Liver (tissue), 9 donors: ENCODE data around the gene DUSP1. TPM values are rescaled to one million over a fixed set of nuclear protein-coding genes. Genes with fewer than 3 reads are reported as not detected.

Experiments used
- DNase-seq: peaks from one replicate; pipeline ENCODE4 v3.0.0-alpha.2; 2017; ENCODE audit warnings: low spot score
- H3K27ac ChIP-seq, 2 donors: one replicate each; pipeline ENCODE4 v1.7.0; 2013; ENCODE audit warnings: inconsistent platforms in 2 of 2, low read length in 2 of 2, control low read depth in 1 of 2, low read depth in 1 of 2, mild to moderate bottlenecking in 1 of 2
- H3K27me3 ChIP-seq, 4 donors: one replicate each; pipeline versions ENCODE4 v1.6.1 to v1.7.0; 2013; ENCODE audit warnings: low read length in 3 of 4, inconsistent platforms in 1 of 4, mild to moderate bottlenecking in 1 of 4, moderate library complexity in 1 of 4; ENCODE audit not compliant: control insufficient read depth in 4 of 4, insufficient read depth in 4 of 4
- H3K36me3 ChIP-seq, 4 donors: one replicate each; pipeline versions ENCODE4 v1.6.1 to v1.7.0; 2013; ENCODE audit warnings: low read length in 3 of 4, mild to moderate bottlenecking in 3 of 4, low read depth in 1 of 4, moderate library complexity in 1 of 4; ENCODE audit not compliant: control insufficient read depth in 4 of 4, insufficient read depth in 3 of 4
- H3K4me1 ChIP-seq, 4 donors: one replicate each; pipeline versions ENCODE4 v1.6.1 to v1.7.0; 2013; ENCODE audit warnings: low read length in 3 of 4, mild to moderate bottlenecking in 3 of 4, moderate library complexity in 1 of 4; ENCODE audit not compliant: control insufficient read depth in 4 of 4, insufficient read depth in 4 of 4
- H3K4me3 ChIP-seq, 3 donors: one replicate each; pipeline versions ENCODE4 v1.6.1 to v1.7.0; 2013; ENCODE audit warnings: low read length in 3 of 3, control low read depth in 1 of 3, low read depth in 1 of 3, mild to moderate bottlenecking in 1 of 3
- H3K9ac ChIP-seq, 2 donors: one replicate each; pipeline ENCODE4 v1.7.0; 2013; ENCODE audit warnings: low read length in 2 of 2, mild to moderate bottlenecking in 2 of 2, moderate library complexity in 2 of 2, control low read depth in 1 of 2, low read depth in 1 of 2
- H3K9me3 ChIP-seq, 4 donors: one replicate each; pipeline versions ENCODE4 v1.6.1 to v1.7.0; 2013; ENCODE audit warnings: low read length in 3 of 4; ENCODE audit not compliant: control insufficient read depth in 4 of 4
- ATF3 ChIP-seq: IDR thresholded peaks from 2 replicates; pipeline ENCODE4 v1.6.1; 2016; ENCODE audit warnings: antibody characterized with exemption
- CTCF ChIP-seq: fragments of 150-350 bp; IDR thresholded peaks from 2 replicates; pipeline ENCODE4 v1.5.1; 2017; ENCODE audit warnings: improper control_type of control experiment, low read depth, low read length; ENCODE audit not compliant: missing input control
- EGR1 ChIP-seq, 2 donors: IDR thresholded peaks; 2 replicates each; pipeline ENCODE4 v1.6.1; 2016 to 2018; ENCODE audit warnings: antibody characterized with exemption in 2 of 2, low read depth in 2 of 2
- FOXA1 ChIP-seq: IDR thresholded peaks from 2 replicates; pipeline ENCODE4 v1.6.1; 2016; ENCODE audit warnings: antibody characterized with exemption
- FOXA2 ChIP-seq: IDR thresholded peaks from 2 replicates; pipeline ENCODE4 v1.6.1; 2016; ENCODE audit warnings: antibody characterized with exemption
- GABPA ChIP-seq, 2 donors: IDR thresholded peaks in 1 of 2; conservative IDR thresholded peaks in 1 of 2; 2 replicates each; pipeline ENCODE4 v1.6.1; 2016; ENCODE audit warnings: antibody characterized with exemption in 2 of 2, mild to moderate bottlenecking in 1 of 2, moderate library complexity in 1 of 2
- HNF4A ChIP-seq, 2 donors: conservative IDR thresholded peaks; 2 replicates each; pipeline ENCODE4 v1.6.1; 2016; ENCODE audit warnings: antibody characterized with exemption in 2 of 2, mild to moderate bottlenecking in 2 of 2
- HNF4G ChIP-seq: IDR thresholded peaks from 2 replicates; pipeline ENCODE4 v1.6.1; 2016; ENCODE audit warnings: antibody characterized with exemption
- JUND ChIP-seq, 2 donors: IDR thresholded peaks; 2 replicates each; pipeline ENCODE4 v1.6.1; 2016; ENCODE audit warnings: antibody characterized with exemption in 2 of 2
- MAX ChIP-seq: IDR thresholded peaks from 2 replicates; pipeline ENCODE4 v1.6.1; 2016; ENCODE audit warnings: antibody characterized with exemption
- NR2F2 ChIP-seq: IDR thresholded peaks from 2 replicates; pipeline ENCODE4 v1.6.1; 2016; ENCODE audit warnings: antibody characterized with exemption
- RAD21 ChIP-seq, 2 donors: IDR thresholded peaks; 2 replicates each; pipeline ENCODE4 v1.6.1; 2016; ENCODE audit warnings: antibody characterized with exemption in 2 of 2, mild to moderate bottlenecking in 2 of 2
- RXRA ChIP-seq, 2 donors: IDR thresholded peaks; 2 replicates each; pipeline ENCODE4 v1.6.1; 2017 to 2018; ENCODE audit warnings: antibody characterized with exemption in 2 of 2, mild to moderate bottlenecking in 1 of 2
- SP1 ChIP-seq: IDR thresholded peaks from 2 replicates; pipeline ENCODE4 v1.6.1; 2018; ENCODE audit warnings: antibody characterized with exemption, mild to moderate bottlenecking
- TAF1 ChIP-seq: conservative IDR thresholded peaks from 2 replicates; pipeline ENCODE4 v1.6.1; 2016; ENCODE audit warnings: antibody characterized with exemption, mild to moderate bottlenecking
- YY1 ChIP-seq: IDR thresholded peaks from 2 replicates; pipeline ENCODE4 v1.6.1; 2016; ENCODE audit warnings: antibody characterized with exemption, mild to moderate bottlenecking
- WGBS: extraction: QIAGEN DNeasy Blood & Tissue Kit; methylation state at CpG from one replicate; pipeline ENCODE4 v1.1.7; 2013; 5-methylcytosine and 5-hydroxymethylcytosine counted together
- polyA plus RNA-seq, 2 donors: library from polyadenylated mRNA; stranded (reverse) in 1 of 2; unstranded in 1 of 2; fragments of 200-250 nt in 1 of 2; fragments of >200 nt in 1 of 2; fragmentation: Nextera tagmentation in 1 of 2; extraction: Ambion mirVana in 1 of 2; gene quantifications; one replicate each; pipeline versions ENCODE4 v1.2.1 to v1.2.3, GENCODE V29; 2013 to 2015
- total RNA-seq, 2 donors: library from RNA; depleted of rRNA; stranded (reverse); fragments of >200 nt; gene quantifications; one replicate each; pipeline ENCODE4 v1.2.3, GENCODE V29; 2014
- TF ChIP-seq, protein P1 (sequence below): IDR thresholded peaks from 2 replicates; pipeline ENCODE4 v1.6.1; 2016; ENCODE audit warnings: antibody characterized with exemption
- TF ChIP-seq, protein P2 (sequence below): IDR thresholded peaks from 2 replicates; pipeline ENCODE4 v1.6.1; 2016; ENCODE audit warnings: antibody characterized with exemption, mild to moderate bottlenecking
- donor health status: healthy.
- donor health status: healthy.
- donor health status: healthy.
- donor health status: healthy.
- donor health status: healthy.

DUSP1 gene
- total and polyA plus RNA-seq, 4 donors, result 53.2 to 237 (median 110) TPM

- no peak overlapping the region for H3K27ac ChIP-seq
- no peak for DNase-seq
Observed at GRCh38 chr5:172758834-172759149, 12.2 kb downstream of the DUSP1 start.

More at GRCh38 chr5:172758834-172759149, 12.2 kb downstream of the DUSP1 start:
- no peaks in the 10 kb centered on the region for H3K27me3 ChIP-seq
- no peak overlapping the region for H3K9ac ChIP-seq
- no peak overlapping the region for H3K4me3 ChIP-seq
- no peaks in the 10 kb centered on the region for H3K9me3 ChIP-seq
- WGBS, result 85% methylated on average over 6 of the region's 6 CpGs
- no peaks in the 10 kb centered on the region for H3K36me3 ChIP-seq
- TF ChIP-seq YY1 (no peak), GABPA (IDR thresholded peaks at IDR 0.05 in 1 of 2, conservative IDR thresholded peaks at IDR 0.05 in 1 of 2) (no peak), EGR1 (IDR thresholded peaks at IDR 0.05; ENCODE audit: low read depth in 2 of 2) (no peak), CTCF (no peak), NR2F2 (no peak), JUND (IDR thresholded peaks at IDR 0.05) (no peak), HNF4A (conservative IDR thresholded peaks at IDR 0.05) (no peak), RXRA (IDR thresholded peaks at IDR 0.05) (no peak), ATF3 (no peak), MAX (no peak), RAD21 (IDR thresholded peaks at IDR 0.05) (no peak), FOXA2 (no peak), FOXA1 (no peak), HNF4G (no peak), TAF1 (no peak), SP1 (no peak)
- TF ChIP-seq, protein P1, sequence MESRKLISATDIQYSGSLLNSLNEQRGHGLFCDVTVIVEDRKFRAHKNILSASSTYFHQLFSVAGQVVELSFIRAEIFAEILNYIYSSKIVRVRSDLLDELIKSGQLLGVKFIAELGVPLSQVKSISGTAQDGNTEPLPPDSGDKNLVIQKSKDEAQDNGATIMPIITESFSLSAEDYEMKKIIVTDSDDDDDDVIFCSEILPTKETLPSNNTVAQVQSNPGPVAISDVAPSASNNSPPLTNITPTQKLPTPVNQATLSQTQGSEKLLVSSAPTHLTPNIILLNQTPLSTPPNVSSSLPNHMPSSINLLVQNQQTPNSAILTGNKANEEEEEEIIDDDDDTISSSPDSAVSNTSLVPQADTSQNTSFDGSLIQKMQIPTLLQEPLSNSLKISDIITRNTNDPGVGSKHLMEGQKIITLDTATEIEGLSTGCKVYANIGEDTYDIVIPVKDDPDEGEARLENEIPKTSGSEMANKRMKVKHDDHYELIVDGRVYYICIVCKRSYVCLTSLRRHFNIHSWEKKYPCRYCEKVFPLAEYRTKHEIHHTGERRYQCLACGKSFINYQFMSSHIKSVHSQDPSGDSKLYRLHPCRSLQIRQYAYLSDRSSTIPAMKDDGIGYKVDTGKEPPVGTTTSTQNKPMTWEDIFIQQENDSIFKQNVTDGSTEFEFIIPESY, result no peak
- TF ChIP-seq, protein P2, sequence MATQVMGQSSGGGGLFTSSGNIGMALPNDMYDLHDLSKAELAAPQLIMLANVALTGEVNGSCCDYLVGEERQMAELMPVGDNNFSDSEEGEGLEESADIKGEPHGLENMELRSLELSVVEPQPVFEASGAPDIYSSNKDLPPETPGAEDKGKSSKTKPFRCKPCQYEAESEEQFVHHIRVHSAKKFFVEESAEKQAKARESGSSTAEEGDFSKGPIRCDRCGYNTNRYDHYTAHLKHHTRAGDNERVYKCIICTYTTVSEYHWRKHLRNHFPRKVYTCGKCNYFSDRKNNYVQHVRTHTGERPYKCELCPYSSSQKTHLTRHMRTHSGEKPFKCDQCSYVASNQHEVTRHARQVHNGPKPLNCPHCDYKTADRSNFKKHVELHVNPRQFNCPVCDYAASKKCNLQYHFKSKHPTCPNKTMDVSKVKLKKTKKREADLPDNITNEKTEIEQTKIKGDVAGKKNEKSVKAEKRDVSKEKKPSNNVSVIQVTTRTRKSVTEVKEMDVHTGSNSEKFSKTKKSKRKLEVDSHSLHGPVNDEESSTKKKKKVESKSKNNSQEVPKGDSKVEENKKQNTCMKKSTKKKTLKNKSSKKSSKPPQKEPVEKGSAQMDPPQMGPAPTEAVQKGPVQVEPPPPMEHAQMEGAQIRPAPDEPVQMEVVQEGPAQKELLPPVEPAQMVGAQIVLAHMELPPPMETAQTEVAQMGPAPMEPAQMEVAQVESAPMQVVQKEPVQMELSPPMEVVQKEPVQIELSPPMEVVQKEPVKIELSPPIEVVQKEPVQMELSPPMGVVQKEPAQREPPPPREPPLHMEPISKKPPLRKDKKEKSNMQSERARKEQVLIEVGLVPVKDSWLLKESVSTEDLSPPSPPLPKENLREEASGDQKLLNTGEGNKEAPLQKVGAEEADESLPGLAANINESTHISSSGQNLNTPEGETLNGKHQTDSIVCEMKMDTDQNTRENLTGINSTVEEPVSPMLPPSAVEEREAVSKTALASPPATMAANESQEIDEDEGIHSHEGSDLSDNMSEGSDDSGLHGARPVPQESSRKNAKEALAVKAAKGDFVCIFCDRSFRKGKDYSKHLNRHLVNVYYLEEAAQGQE, result no peak
- H3K4me1 ChIP-seq, result no peaks in the 10 kb centered on the region
